Erythroblast (primary cell): ENCODE data around the gene MYL10.

Experiments
- GATA1 ChIP-seq: IDR thresholded peaks from 2 replicates; pipeline ENCODE4 v1.6.1; 2011; ENCODE audit warnings: low read depth, mild to moderate bottlenecking, control low read depth, low read length, moderate library complexity
- POLR2A ChIP-seq: IDR thresholded peaks from 2 replicates; pipeline ENCODE4 v1.6.1; 2011; ENCODE audit warnings: mild to moderate bottlenecking, low read length

DNA sequence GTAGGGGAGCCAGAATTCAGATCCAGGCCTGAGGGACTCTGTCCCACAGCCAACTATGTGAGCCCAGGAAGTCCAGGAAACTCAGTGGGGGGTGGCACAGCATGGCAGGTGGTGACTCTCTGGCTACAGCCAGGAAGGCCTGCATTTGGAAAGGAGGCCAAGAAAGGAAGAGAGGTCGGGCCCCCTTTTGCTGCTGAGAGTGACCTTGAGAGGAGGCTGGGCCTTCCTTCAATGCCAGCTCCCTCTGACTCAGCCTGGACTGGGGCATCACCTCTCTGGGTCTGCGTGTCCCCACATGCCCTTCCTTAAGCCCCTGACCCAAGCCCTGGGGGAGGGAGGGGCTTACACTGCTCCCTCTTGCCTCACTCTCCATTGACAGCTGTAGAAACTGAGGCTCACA lies 6.4 kb upstream of the MYL10 start:
- TF ChIP-seq POLR2A (no peak), GATA1 (no peak)
